ENCODE measurements around the gene MYO3B. TPM values are rescaled to one million over a fixed set of nuclear protein-coding genes. Genes with fewer than 3 reads are reported as not detected.

MYO3B gene
- total RNA-seq, 5 donors from 2014 or later (not counting 1 experiment from before 2014, with no cell fraction given) = 0.26 to 0.28 TPM; not detected in 3

DNA sequence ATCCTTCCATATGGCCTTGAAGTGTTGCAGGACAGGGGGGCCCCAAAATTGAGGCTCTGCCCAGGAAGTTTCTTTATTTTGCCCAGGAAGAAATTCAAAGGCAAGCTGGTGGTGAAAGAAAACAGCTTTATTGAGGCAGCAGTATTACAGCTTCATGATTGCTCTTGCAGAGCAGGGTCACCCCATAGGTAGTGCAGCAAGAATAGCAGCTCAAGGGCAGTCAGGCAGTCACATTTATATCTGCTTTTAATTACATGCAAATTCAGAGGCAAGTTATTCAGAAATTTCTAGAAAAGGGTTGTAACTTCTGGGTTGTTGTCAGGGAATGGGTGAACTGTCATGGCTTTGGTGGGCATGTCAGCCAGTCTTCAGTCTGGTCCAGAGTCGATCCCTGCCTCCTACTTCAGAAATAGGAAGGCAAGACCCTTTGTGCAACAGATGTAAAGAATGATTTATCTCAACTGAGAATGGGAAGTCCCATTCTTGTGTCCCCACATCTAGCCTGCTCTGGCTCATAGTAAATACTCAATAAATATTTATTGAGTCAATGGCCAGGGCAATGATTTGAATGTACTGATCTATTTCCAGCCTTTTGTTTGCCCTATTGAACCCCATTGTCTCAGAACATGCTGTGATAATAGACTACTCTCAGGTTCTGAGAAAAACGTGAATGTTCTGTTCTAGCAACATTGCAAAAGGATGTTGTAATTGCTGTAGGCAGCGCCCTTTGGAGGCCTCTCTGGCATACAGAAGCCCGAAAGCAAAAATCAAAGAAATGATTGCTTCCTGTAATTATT lies 129.8 kb downstream of the MYO3B start:
- ATAC-seq (replicated peaks in 1 of 4) = no peak
- H3K4me3 Mint-ChIP-seq = no peak overlapping the region
- no peak for DNase-seq
- no peaks in the 10 kb centered on the region for H3K9me3 ChIP-seq
- CTCF ChIA-PET = no interaction called here
- peaks cover 9 to 17% of the 10 kb centered on the region in 2 donors for H3K27me3 Mint-ChIP-seq
- no peaks in the 10 kb centered on the region for H3K4me1 Mint-ChIP-seq
- no peaks in the 10 kb centered on the region for H3K36me3 Mint-ChIP-seq
- POLR2A ChIA-PET = no interaction called here
- H3K4me3 ChIP-seq (ENCODE audit: control insufficient read depth in 1 of 2, extremely low read depth in 1 of 2, low read length in 1 of 2) = no peak overlapping the region
- H3K4me1 ChIP-seq (ENCODE audit: control insufficient read depth in 1 of 2, extremely low read depth in 1 of 2, insufficient read depth in 2 of 2, low read length in 2 of 2) = no peaks in the 10 kb centered on the region
- no peak overlapping the region for H3K27ac Mint-ChIP-seq
- H3K9me3 Mint-ChIP-seq = no peaks in the 10 kb centered on the region
- H3K27me3 ChIP-seq (replicated peaks in 1 of 2; ENCODE audit: control insufficient read depth in 2 of 2, extremely low read depth in 1 of 2, insufficient read depth in 2 of 2, low read length in 1 of 2) = peaks cover 0 to 2% of the 10 kb centered on the region in 2 experiments
- WGBS (ENCODE audit: insufficient coverage) = no CpG with 5 or more reads among the region's 4 CpGs
- H3K36me3 ChIP-seq (ENCODE audit: control insufficient read depth in 2 of 2, extremely low read depth in 1 of 2, insufficient read depth in 1 of 2, low read length in 1 of 2) = no peaks in the 10 kb centered on the region
- no peak overlapping the region for H3K27ac ChIP-seq (ENCODE audit: low read length)

GRCh38 chr2:170310876-170311502 lies 133.0 kb downstream of the MYO3B start:
- H3K27me3 Mint-ChIP-seq = peaks cover 13 to 19% of the 10 kb centered on the region in 2 donors
- ChIA-PET POLR2A (no interaction called here), CTCF (no interaction called here)
- WGBS (ENCODE audit: insufficient coverage) = no CpG with 5 or more reads among the region's 5 CpGs
- DNase-seq (no peak), ATAC-seq (replicated peaks in 1 of 4) (no peak)
- no peaks in the 10 kb centered on the region for H3K4me1 Mint-ChIP-seq
- Histone ChIP-seq H3K9me3 (no peaks in the 10 kb centered on the region), H3K27ac (ENCODE audit: low read length) (no peak overlapping the region), H3K4me1 (ENCODE audit: control insufficient read depth in 1 of 2, extremely low read depth in 1 of 2, insufficient read depth in 2 of 2, low read length in 2 of 2) (no peaks in the 10 kb centered on the region), H3K27me3 (replicated peaks in 1 of 2; ENCODE audit: control insufficient read depth in 2 of 2, extremely low read depth in 1 of 2, insufficient read depth in 2 of 2, low read length in 1 of 2) (peaks cover 0 to 7% of the 10 kb centered on the region in 2 experiments), H3K4me3 (ENCODE audit: control insufficient read depth in 1 of 2, extremely low read depth in 1 of 2, low read length in 1 of 2) (no peak overlapping the region), H3K36me3 (ENCODE audit: control insufficient read depth in 2 of 2, extremely low read depth in 1 of 2, insufficient read depth in 1 of 2, low read length in 1 of 2) (no peaks in the 10 kb centered on the region)
- H3K4me3 Mint-ChIP-seq = no peak overlapping the region
- H3K9me3 Mint-ChIP-seq = no peaks in the 10 kb centered on the region
- no peaks in the 10 kb centered on the region for H3K36me3 Mint-ChIP-seq
- H3K27ac Mint-ChIP-seq = no peak overlapping the region

- H3K36me3 Mint-ChIP-seq = no peaks in the 10 kb centered on the region
- peaks cover 20 to 26% of the 10 kb centered on the region in 2 donors for H3K27me3 Mint-ChIP-seq
- H3K9me3 ChIP-seq = no peaks in the 10 kb centered on the region
- no peaks in the 10 kb centered on the region for H3K9me3 Mint-ChIP-seq
- WGBS (ENCODE audit: insufficient coverage) = 30% methylated on average over 1 of the region's 3 CpGs
- ChIA-PET POLR2A (no interaction called here), CTCF (interaction anchor here in 1 of 2 donors (0.6 kb wide), 1 partner anchor 370 kb away, joined by 4 read pairs; no protein-coding TSS in a partner anchor)
- no peak overlapping the region for H3K27ac ChIP-seq (ENCODE audit: low read length)
- no peaks in the 10 kb centered on the region for H3K4me1 ChIP-seq (ENCODE audit: control insufficient read depth in 1 of 2, extremely low read depth in 1 of 2, insufficient read depth in 2 of 2, low read length in 2 of 2)
- DNase-seq (no peak), ATAC-seq (replicated peaks in 1 of 4) (no peak)
- H3K27me3 ChIP-seq (replicated peaks in 1 of 2; ENCODE audit: control insufficient read depth in 2 of 2, extremely low read depth in 1 of 2, insufficient read depth in 2 of 2, low read length in 1 of 2) = peaks cover 0 to 5% of the 10 kb centered on the region in 2 experiments
- no peaks in the 10 kb centered on the region for H3K36me3 ChIP-seq (ENCODE audit: control insufficient read depth in 2 of 2, extremely low read depth in 1 of 2, insufficient read depth in 1 of 2, low read length in 1 of 2)
- no peak overlapping the region for H3K27ac Mint-ChIP-seq
- H3K4me1 Mint-ChIP-seq = no peaks in the 10 kb centered on the region
- no peak overlapping the region for H3K4me3 Mint-ChIP-seq
- H3K4me3 ChIP-seq (ENCODE audit: control insufficient read depth in 1 of 2, extremely low read depth in 1 of 2, low read length in 1 of 2) = no peak overlapping the region
Measured at GRCh38 chr2:170313347-170313991, 135.5 kb downstream of the MYO3B start.

DNA sequence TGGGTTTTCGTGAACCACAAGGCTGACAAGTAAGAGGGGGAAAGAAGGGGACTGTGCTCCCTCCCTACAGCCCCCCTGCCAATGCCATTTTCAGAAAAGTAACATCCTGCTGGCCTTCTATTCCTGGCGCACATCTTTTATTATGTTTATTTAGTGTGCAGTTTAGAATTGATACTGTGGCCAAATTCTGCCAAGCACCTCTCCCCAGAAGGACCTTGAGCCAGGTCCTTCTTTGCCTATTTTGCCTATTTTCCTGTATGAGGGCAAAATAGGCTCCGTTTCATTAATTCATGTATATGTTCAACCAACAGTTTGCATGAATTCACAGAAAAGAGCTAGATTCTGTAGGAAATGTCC lies 136.0 kb downstream of the MYO3B start:
- Histone ChIP-seq H3K9me3 (no peaks in the 10 kb centered on the region), H3K27me3 (replicated peaks in 1 of 2; ENCODE audit: control insufficient read depth in 2 of 2, extremely low read depth in 1 of 2, insufficient read depth in 2 of 2, low read length in 1 of 2) (peaks cover 0 to 5% of the 10 kb centered on the region in 2 experiments), H3K27ac (ENCODE audit: low read length) (no peak overlapping the region), H3K4me1 (ENCODE audit: control insufficient read depth in 1 of 2, extremely low read depth in 1 of 2, insufficient read depth in 2 of 2, low read length in 2 of 2) (no peaks in the 10 kb centered on the region), H3K36me3 (ENCODE audit: control insufficient read depth in 2 of 2, extremely low read depth in 1 of 2, insufficient read depth in 1 of 2, low read length in 1 of 2) (no peaks in the 10 kb centered on the region), H3K4me3 (ENCODE audit: control insufficient read depth in 1 of 2, extremely low read depth in 1 of 2, low read length in 1 of 2) (no peak overlapping the region)
- H3K9me3 Mint-ChIP-seq = no peaks in the 10 kb centered on the region
- H3K36me3 Mint-ChIP-seq = no peaks in the 10 kb centered on the region
- WGBS (ENCODE audit: insufficient coverage) = no CpG with 5 or more reads among the region's 3 CpGs
- peaks cover 23 to 25% of the 10 kb centered on the region in 2 donors for H3K27me3 Mint-ChIP-seq
- no peaks in the 10 kb centered on the region for H3K4me1 Mint-ChIP-seq
- POLR2A ChIA-PET = no interaction called here
- ATAC-seq (replicated peaks in 1 of 4) = no peak
- DNase-seq = no peak
- H3K27ac Mint-ChIP-seq = no peak overlapping the region
- CTCF ChIA-PET = no interaction called here
- H3K4me3 Mint-ChIP-seq = no peak overlapping the region

GRCh38 chr2:170314744-170315447 lies 136.9 kb downstream of the MYO3B start:
- H3K4me3 ChIP-seq (ENCODE audit: control insufficient read depth in 1 of 2, extremely low read depth in 1 of 2, low read length in 1 of 2) = no peak overlapping the region
- H3K27me3 ChIP-seq (replicated peaks in 1 of 2; ENCODE audit: control insufficient read depth in 2 of 2, extremely low read depth in 1 of 2, insufficient read depth in 2 of 2, low read length in 1 of 2) = peaks cover 0 to 5% of the 10 kb centered on the region in 2 experiments
- H3K9me3 ChIP-seq = no peaks in the 10 kb centered on the region
- WGBS (ENCODE audit: insufficient coverage) = 90% methylated on average over 2 of the region's 7 CpGs
- no peaks in the 10 kb centered on the region for H3K36me3 ChIP-seq (ENCODE audit: control insufficient read depth in 2 of 2, extremely low read depth in 1 of 2, insufficient read depth in 1 of 2, low read length in 1 of 2)
- CTCF ChIA-PET = no interaction called here
- Mint-ChIP-seq H3K27me3 (peaks cover 22 to 31% of the 10 kb centered on the region in 2 donors), H3K9me3 (peaks cover 0 to 8% (median 1%) of the 10 kb centered on the region in 3 donors), H3K4me1 (no peaks in the 10 kb centered on the region), H3K27ac (no peak overlapping the region), H3K36me3 (no peaks in the 10 kb centered on the region), H3K4me3 (no peak overlapping the region)
- H3K4me1 ChIP-seq (ENCODE audit: control insufficient read depth in 1 of 2, extremely low read depth in 1 of 2, insufficient read depth in 2 of 2, low read length in 2 of 2) = no peaks in the 10 kb centered on the region
- no peak overlapping the region for H3K27ac ChIP-seq (ENCODE audit: low read length)
- no peak for DNase-seq
- POLR2A ChIA-PET = no interaction called here
- ATAC-seq (replicated peaks in 1 of 4) = no peak

GRCh38 chr2:170320948-170321347 lies 143.0 kb downstream of the MYO3B start:
- Histone ChIP-seq H3K9me3 (no peaks in the 10 kb centered on the region), H3K27ac (ENCODE audit: low read length) (no peak overlapping the region), H3K4me1 (ENCODE audit: control insufficient read depth in 1 of 2, extremely low read depth in 1 of 2, insufficient read depth in 2 of 2, low read length in 2 of 2) (no peaks in the 10 kb centered on the region), H3K4me3 (ENCODE audit: control insufficient read depth in 1 of 2, extremely low read depth in 1 of 2, low read length in 1 of 2) (no peak overlapping the region), H3K27me3 (replicated peaks in 1 of 2; ENCODE audit: control insufficient read depth in 2 of 2, extremely low read depth in 1 of 2, insufficient read depth in 2 of 2, low read length in 1 of 2) (no peaks in the 10 kb centered on the region), H3K36me3 (ENCODE audit: control insufficient read depth in 2 of 2, extremely low read depth in 1 of 2, insufficient read depth in 1 of 2, low read length in 1 of 2) (no peaks in the 10 kb centered on the region)
- POLR2A ChIA-PET = no interaction called here
- DNase-seq (no peak), ATAC-seq (replicated peaks in 1 of 4) (no peak)
- H3K27ac Mint-ChIP-seq = no peak overlapping the region
- CTCF ChIA-PET = interaction anchor here in 1 of 2 donors (0.8 kb wide), 1 partner anchor 201 kb away, joined by 3 read pairs; no protein-coding TSS in a partner anchor
- no peak overlapping the region for H3K4me3 Mint-ChIP-seq
- H3K4me1 Mint-ChIP-seq = no peaks in the 10 kb centered on the region
- H3K36me3 Mint-ChIP-seq = no peaks in the 10 kb centered on the region
- peaks cover 0 to 17% (median 2%) of the 10 kb centered on the region in 3 donors for H3K9me3 Mint-ChIP-seq
- H3K27me3 Mint-ChIP-seq = peaks cover 11 to 26% of the 10 kb centered on the region in 2 donors
- WGBS (ENCODE audit: insufficient coverage) = 100% methylated on average over 1 of the region's 3 CpGs
